ENCODE results near the gene MMP20.

MMP20 gene

DNA sequence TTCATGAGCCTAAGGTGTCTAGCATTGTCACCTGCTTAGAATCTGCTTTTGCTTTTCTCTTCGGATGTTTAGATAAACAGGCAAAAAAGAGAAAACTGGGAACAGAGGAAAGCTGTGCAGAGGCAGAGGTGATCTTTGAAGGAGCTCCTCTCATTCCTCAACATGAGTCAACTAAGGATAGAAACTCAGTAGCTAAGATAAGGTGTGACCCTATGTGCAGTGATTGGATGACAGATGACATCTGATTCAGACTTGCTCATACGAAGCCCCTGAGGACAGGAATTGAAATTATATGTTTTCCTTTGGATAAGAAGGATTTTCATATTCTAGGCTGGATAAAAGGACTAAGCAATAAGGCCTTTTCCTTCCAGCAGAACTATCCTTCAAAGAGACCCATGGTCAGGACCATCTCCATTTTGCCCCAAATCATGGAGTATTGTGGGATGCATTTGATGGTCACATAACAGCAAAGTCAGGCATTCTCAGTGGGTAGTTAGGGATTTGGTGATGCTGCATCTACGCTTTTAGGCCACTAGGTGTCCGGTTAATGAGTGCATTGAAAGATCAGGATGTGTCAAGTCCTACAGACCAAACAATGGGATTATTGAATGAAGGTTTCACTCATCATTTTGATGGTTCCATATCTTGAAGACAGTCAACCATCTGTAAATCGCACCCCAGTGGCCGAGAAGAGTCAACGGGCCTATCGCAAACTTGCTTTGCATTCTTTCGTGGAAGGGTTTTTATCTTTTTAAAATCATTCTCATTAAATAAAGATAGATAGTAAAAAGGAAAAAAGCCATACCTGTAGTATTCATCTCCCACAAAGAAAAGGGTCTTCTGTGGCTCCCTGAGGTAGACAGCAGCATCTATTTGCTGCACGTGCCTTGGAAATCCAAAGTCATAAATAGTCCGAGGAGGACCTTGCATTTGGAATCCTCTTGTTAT lies 32.2 kb downstream of the MMP20 start:
- no peak for DNase-seq (ENCODE audit: low read depth)

- DNase-seq (ENCODE audit: low read depth): no peak
These were observed 33.0 kb downstream of the MMP20 start for GRCh38 chr11:102592131-102592530.

DNA sequence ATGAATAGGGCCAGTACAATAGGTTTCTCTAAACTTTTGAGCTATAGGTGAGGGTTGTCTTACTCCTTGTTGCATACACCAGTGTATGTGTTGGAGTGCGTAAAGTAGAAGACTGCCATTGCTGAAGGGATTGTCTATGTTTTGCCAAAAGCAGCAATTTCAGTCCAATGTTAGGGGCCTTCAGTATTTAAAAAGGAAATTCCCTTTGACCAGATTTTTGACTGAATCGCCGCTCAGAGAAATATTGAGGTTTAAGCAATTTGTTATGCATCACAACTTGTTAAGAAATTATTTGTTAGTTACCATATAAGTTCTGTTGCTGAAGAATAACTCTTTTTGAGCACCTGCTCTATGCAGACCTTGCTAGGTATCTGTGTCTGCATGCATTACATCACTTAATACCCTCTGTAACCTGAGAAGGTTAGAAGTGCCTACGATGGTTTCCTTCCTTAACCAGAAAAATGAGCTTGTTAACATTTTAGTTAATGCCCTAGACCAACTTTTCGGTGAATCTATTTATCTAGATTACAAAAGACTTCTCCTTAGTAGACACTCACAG lies 33.9 kb downstream of the MMP20 start:
- no peak for DNase-seq (ENCODE audit: low read depth)

DNA sequence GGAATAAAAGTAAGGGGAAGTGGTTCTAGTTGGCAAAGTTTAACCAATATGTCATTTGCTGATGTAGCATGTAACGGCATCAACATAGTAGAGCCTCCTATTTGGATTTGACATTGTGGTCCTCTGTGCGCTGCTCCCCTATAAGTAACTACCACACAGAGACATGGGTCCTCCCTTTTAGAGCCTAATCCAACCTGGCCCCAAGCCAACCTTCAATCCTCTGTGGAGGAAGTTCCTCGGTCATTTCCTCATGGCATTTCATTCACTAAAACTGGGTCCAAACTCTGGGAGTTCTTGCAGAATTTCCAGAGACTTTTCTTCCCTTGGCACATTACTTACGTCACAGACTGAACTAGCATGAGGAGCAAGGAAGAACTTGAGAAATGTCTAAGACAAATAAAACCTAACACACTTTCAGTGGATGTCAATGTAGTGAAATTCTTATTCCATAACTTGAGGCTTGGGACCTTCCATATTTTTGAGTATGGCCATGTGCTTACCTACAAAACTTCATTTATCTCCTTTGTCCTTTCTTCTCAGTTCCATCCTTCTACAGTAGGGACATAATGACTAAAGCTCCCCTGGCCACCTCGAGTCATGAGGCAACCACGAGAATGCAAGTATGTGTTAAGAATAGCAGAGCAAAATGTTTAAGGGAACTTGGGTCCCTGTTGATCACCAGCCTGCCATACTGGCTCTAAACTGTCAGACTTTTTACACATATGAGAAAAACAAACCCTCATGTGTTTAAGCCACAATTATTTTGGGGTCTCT lies 34.7 kb downstream of the MMP20 start:
- no peak for DNase-seq (ENCODE audit: low read depth)

DNA sequence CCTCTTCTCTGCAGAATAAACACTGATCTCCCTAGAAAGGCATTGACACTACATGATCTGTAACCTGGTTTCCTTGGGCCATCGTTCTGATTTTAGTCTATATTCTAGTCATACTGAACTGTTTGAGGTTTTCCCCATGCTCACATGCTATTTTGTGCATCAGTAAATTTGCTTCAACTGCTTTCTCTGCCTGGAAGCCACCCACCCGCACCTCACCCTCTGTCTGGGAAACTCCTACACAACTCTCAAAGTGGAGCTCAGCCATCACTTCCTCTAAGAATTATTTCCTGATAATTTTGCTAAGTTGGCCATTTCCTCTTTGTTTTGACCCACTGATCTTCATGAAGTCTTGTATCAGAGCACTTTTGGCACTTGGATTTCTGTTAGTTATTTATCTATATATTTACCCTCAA lies 36.1 kb downstream of the MMP20 start:
- no peak for DNase-seq (ENCODE audit: low read depth)

GRCh38 chr11:102587722-102588121 lies 37.4 kb downstream of the MMP20 start:
- no peak for DNase-seq (ENCODE audit: low read depth)

GRCh38 chr11:102583141-102583873 lies 41.8 kb downstream of the MMP20 start:
- DNase-seq (ENCODE audit: low read depth): no peak

- DNase-seq (ENCODE audit: low read depth): no peak
These were observed 43.0 kb downstream of the MMP20 start for GRCh38 chr11:102582140-102582539.

DNA sequence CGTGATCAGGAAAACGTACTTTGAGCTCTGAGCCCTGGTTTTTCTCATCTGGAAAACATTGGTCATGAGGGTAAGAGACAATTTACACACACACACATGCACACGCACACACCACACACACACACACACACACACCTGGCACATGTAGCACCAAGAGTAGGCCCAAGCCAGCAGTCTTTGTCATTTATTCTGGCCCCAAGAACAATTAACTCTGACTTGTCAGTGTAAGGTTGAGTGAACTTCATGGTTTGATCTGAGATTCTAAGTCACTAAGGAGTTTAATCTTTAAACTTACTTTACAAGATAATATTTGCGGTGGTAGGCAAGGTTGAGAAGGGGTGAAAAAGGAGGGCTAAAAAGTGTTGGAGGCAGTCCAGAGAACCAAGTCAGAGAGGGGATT lies 44.1 kb downstream of the MMP20 start:
- DNase-seq (ENCODE audit: low read depth): no peak

GRCh38 chr11:102580185-102580951 lies 44.8 kb downstream of the MMP20 start:
- DNase-seq (ENCODE audit: low read depth): no peak

DNA sequence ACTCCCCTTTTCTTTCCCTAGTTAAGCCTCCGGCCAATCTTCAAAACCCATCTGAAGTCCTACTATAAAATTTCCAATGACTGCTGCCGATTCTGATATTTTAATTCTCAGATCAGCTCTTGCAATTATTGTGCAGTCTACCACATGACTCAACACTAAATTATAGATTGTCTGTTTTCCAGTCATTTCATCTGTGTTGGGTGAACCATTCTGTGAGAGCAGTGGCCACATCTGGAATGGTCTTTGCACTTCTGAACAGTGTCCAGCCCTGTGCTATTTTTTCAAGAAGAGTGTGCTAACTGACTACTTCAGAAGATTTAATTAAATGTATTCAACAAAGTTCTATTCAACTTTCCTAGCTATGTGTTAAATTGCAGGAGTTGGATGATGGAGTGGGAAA lies 47.4 kb downstream of the MMP20 start:
- DNase-seq (ENCODE audit: low read depth): no peak

DNA sequence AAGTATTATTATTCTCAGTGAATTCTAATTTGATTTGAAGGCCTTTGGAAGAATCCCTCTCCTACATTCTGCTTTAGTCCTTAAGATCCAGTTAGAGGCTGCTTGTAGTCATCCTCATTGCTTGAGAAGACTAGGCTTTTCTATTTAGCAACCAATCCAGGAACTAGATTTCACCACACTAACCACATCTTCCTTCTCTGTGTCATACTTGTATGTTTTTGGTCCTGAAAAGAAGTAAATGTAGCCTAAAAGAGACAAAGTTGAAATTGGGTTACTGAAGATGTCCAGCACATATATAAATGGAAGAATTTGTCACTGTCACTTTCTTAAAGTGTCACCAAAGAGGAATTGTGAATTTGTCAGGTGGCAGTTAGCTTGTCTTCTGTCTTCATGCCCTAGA lies 48.0 kb downstream of the MMP20 start:
- DNase-seq (ENCODE audit: low read depth): no peak

DNA sequence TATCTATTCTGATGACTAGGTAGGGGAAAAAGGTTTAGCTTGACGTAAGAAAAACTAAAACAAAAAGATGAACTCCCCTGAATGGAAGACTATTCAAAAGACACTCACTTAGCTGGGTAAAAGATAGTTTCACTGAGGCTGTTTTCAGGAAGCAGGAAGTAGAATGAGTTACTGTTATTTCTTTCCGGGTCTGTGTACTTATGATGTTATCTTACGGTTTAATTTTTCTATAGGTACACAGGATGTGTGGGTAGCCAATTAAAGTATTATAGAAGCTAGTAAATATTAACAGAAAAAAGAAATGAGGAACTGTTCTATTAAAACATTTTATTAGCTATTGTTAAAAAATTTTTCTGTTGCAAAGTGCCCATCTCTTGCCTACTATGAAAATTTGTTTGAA lies 48.8 kb downstream of the MMP20 start:
- no peak for DNase-seq (ENCODE audit: low read depth)

- no peak for DNase-seq (ENCODE audit: low read depth)
These were observed 50.1 kb downstream of the MMP20 start for GRCh38 chr11:102575012-102575411.

DNA sequence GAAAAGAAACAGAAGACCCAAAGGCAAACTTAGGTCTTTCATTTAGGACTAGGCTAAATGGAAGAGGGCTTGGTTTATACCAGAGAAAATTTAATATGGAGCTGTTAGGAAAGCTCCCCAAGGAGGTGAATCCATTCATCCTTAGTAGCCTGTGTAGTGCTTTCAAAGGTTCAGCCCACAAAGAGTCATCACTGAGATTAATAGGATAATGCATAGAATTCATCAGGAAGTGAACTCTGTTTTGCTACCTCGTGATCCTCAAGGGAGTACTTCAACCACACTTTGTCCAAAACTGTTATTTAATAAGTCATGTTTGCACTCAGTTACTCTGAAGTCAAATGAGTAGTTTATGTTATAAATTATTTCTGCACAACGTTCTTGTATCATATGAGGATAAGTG lies 51.3 kb downstream of the MMP20 start:
- no peak for DNase-seq (ENCODE audit: low read depth)

- no peak for DNase-seq (ENCODE audit: low read depth)
These were observed 52.4 kb downstream of the MMP20 start for GRCh38 chr11:102572554-102573220.

- DNase-seq (ENCODE audit: low read depth): no peak
These were observed 56.3 kb downstream of the MMP20 start for GRCh38 chr11:102568851-102569250.

DNA sequence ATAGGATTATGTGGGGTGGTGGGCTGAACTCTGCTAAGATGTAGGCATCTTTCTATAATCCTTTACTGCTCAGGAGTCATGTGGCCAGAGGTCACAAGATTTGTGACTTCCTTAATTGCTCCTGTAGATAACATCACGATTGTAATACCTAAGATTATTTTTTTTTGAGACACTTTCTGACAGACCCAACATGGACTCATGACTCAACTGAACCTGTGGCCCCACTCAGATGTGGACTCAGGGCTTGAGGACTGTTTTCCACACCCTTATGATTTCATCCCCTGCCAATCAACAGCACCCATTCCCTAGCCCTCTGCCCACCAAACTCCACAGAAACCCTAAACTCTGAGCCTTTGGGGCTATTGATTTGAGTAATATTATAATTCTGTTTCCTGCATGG lies 59.0 kb downstream of the MMP20 start:
- no peak for DNase-seq (ENCODE audit: low read depth)

DNA sequence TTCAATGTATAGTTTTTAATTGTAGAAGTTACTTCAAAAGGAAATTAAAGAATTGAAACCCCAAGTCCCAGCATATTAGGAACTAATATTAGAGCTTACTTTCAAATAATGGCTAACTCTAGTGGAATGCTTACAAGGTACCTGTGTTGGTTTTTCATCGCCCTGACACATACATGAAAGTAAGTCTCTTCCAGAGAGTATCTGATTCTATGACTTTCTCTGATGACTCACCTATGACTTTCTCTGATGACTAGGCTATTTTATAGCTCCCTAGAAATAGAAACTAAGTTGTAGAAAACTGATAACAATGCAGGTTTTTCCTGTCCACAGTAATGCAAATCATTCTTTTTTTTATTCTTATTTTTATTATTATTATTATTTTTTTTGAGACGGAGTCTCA lies 61.0 kb downstream of the MMP20 start:
- no peak for DNase-seq (ENCODE audit: low read depth)

- no peak for DNase-seq (ENCODE audit: low read depth)
These were observed 63.5 kb downstream of the MMP20 start for GRCh38 chr11:102561636-102562035.

GRCh38 chr11:102560555-102561011 lies 64.5 kb downstream of the MMP20 start:
- no peak for DNase-seq (ENCODE audit: low read depth)
